H7 (cell line): ENCODE results near the gene ERBB4. TPM values are rescaled to one million over a fixed set of nuclear protein-coding genes. Genes with fewer than 3 reads are reported as not detected.

ENCODE experiments used
- DNase-seq: peaks from one replicate; pipeline ENCODE4 v3.0.0; 2012
- H3K27me3 ChIP-seq: 2 replicates; pipeline ENCODE4 v1.6.0; 2011; ENCODE audit warnings: mild to moderate bottlenecking, low read length; ENCODE audit not compliant: control insufficient read depth, insufficient read depth
- H3K36me3 ChIP-seq: replicated peaks from 2 replicates; pipeline ENCODE4 v1.5.1; 2011; ENCODE audit warnings: low read length; ENCODE audit not compliant: control insufficient read depth, insufficient read depth
- H3K4me3 ChIP-seq: 2 replicates; pipeline ENCODE4 v1.5.1; 2011; ENCODE audit warnings: low read depth, mild to moderate bottlenecking, control low read depth, low read length, moderate library complexity; ENCODE audit not compliant: insufficient read depth
- total RNA-seq: library from RNA; depleted of rRNA; stranded (reverse); fragments of >200 nt; shearing (Covaris generic); gene quantifications from 2 replicates; pipeline ENCODE4 v1.2.3, GENCODE V29; 2014

The ERBB4 gene
- total RNA-seq, 1 experiment from 2014 or later, result 5.7 TPM

DNA sequence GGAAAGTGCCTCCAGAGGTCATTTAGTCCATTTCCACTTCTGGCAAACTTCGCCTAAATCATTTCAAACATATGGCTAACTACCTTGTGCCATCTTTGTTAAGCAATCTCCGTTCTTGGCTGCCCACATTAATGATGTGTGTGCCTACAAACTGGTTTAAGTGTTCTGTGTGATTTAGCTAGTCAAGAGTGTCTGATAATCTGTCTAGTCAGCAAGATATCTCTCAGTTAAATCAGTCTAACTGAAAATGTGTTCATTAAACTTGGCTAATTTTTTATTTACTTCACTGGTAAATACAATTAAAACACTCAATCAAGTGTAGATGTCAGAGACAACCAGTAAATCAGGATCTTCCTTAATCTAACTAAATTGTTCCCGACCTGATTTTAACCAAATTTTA lies 352.4 kb downstream of the ERBB4 start:
- Histone ChIP-seq H3K4me3 (no peak overlapping the region), H3K27me3 (no peaks in the 10 kb centered on the region), H3K36me3 (no peaks in the 10 kb centered on the region)
- no peak for DNase-seq

- H3K4me3 ChIP-seq, result no peak overlapping the region
- H3K27me3 ChIP-seq, result no peaks in the 10 kb centered on the region
- no peaks in the 10 kb centered on the region for H3K36me3 ChIP-seq
- no peak for DNase-seq
Measured at GRCh38 chr2:212181646-212182045, 357.0 kb downstream of the ERBB4 start.

DNA sequence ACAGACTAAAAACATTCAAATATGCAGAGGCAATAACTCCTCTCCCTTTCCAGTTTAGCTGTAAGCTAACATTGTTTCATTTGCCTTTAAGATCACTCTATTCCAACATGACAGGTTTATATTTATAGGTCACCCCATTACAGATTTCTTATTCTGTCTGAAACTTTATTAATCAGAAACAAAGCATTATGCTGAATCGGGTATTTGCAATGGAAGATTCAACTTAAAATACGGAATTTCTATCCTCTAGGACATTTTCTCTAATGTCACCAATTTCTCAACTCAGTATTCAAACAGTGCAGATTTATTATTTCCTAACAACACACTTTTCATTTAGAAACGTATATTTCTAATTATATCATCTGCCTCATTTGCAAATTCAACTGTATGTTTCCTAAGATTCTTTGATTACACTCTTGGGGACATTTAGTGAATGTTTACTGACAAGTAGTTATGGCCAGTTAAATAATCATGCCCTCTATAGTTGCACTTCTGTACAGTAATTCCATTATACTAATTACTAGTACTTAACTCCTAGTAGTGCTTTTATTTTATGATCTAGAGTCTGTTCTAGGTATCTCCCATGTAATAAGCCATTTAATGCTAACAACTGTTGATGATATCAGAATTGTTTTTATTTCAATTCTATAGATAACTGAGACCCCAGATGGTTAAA lies 358.1 kb downstream of the ERBB4 start:
- H3K36me3 ChIP-seq, result no peaks in the 10 kb centered on the region
- no peak for DNase-seq
- H3K27me3 ChIP-seq, result no peaks in the 10 kb centered on the region
- no peak overlapping the region for H3K4me3 ChIP-seq

GRCh38 chr2:212177724-212178123 lies 360.9 kb downstream of the ERBB4 start:
- Histone ChIP-seq H3K4me3 (no peak overlapping the region), H3K36me3 (no peaks in the 10 kb centered on the region), H3K27me3 (no peaks in the 10 kb centered on the region)
- DNase-seq, result peak; percentile 0

- Histone ChIP-seq H3K36me3 (no peaks in the 10 kb centered on the region), H3K27me3 (no peaks in the 10 kb centered on the region), H3K4me3 (no peak overlapping the region)
- no peak for DNase-seq
Measured at GRCh38 chr2:212176151-212176550, 362.5 kb downstream of the ERBB4 start.

- no peak for DNase-seq
- no peak overlapping the region for H3K4me3 ChIP-seq
- no peaks in the 10 kb centered on the region for H3K36me3 ChIP-seq
- H3K27me3 ChIP-seq, result no peaks in the 10 kb centered on the region
Measured at GRCh38 chr2:212173756-212174510, 364.7 kb downstream of the ERBB4 start.

DNA sequence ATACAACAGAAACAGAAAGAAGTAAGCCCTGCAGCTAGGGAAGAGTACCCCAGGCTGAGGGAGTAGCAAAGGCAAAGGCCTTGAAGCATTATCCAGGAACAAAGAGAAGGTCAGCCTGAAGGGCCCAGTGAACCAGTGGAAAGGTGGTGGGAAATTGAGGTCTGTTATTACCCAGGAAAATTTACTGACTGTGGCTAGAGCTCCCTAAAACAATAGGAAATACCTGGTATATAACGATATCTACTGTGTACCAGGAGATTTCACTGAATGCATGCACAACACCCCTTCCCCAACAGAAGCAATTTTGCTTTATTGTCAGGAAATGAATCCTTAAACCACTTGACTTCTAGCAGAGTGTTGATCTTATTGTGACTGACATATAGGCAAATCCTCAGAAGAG lies 365.3 kb downstream of the ERBB4 start:
- H3K36me3 ChIP-seq, result no peaks in the 10 kb centered on the region
- H3K27me3 ChIP-seq, result no peaks in the 10 kb centered on the region
- DNase-seq, result no peak
- H3K4me3 ChIP-seq, result no peak overlapping the region

DNA sequence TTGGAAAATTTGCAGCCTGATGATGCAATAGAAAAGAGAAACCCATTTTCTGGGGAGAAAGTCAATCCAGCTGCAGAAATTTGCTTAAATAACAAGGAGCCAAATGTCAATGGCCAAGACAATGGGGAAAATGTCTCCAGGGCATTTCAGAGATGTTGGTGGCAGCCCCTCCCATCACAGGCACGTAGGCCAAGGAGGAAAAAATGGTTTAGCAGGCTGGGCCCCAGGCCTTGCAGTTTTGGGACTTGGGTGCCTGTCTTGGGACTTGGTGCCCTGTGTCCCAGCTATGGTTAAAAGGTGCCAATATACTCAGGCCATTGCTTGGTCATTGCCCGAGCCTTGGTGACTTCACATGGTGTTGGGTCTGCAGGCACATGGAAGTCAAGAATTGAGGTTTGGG lies 368.2 kb downstream of the ERBB4 start:
- Histone ChIP-seq H3K36me3 (no peaks in the 10 kb centered on the region), H3K4me3 (no peak overlapping the region), H3K27me3 (no peaks in the 10 kb centered on the region)
- DNase-seq, result no peak

DNA sequence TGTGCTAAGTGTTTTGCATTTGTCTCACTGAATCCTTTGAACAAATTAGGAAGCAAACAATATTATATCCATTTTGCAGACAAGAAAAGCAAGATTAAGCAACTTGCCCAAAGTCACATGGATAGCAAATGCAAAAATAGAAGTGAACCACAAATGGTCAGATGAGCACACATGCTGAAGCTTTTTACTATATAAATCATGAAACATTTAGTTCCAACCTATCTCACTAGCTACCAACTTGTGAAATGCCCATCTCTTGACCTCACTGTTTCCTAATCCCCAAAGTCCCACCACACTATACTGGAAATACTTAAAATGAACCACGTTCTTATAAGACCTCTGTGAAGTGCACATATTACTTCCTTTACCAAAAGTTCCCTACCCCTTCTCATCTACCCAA lies 380.5 kb downstream of the ERBB4 start:
- no peak for DNase-seq
- H3K27me3 ChIP-seq, result no peaks in the 10 kb centered on the region
- no peak overlapping the region for H3K4me3 ChIP-seq
- no peaks in the 10 kb centered on the region for H3K36me3 ChIP-seq

GRCh38 chr2:212157012-212157411 lies 381.6 kb downstream of the ERBB4 start:
- no peak for DNase-seq
- Histone ChIP-seq H3K4me3 (no peak overlapping the region), H3K27me3 (no peaks in the 10 kb centered on the region), H3K36me3 (no peaks in the 10 kb centered on the region)

- no peaks in the 10 kb centered on the region for H3K36me3 ChIP-seq
- H3K27me3 ChIP-seq, result no peaks in the 10 kb centered on the region
- DNase-seq, result no peak
- H3K4me3 ChIP-seq, result no peak overlapping the region
Measured at GRCh38 chr2:212156088-212156487, 382.5 kb downstream of the ERBB4 start.

- Histone ChIP-seq H3K36me3 (no peaks in the 10 kb centered on the region), H3K27me3 (no peaks in the 10 kb centered on the region)
- no peak for DNase-seq
Measured at GRCh38 chr2:212154477-212154878, 384.1 kb downstream of the ERBB4 start.

DNA sequence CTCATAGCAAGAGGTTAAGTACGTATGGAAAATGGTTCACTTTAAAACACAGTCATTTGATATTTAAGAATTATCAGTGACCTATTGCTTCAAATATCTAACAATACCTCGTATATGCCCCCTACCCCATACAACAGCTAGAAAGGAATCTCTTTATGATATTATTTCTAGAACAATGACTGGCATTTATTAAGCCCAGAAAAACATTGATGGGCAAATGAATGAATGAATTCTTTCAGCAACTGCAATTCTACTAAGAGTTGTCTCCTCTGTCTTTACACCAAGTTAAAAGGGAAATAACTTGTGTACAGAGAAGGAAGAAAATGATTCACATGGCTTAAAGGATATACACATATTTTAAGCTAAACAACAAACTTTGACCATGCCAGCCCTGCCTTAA lies 384.7 kb downstream of the ERBB4 start:
- no peaks in the 10 kb centered on the region for H3K27me3 ChIP-seq
- no peak for DNase-seq
- H3K4me3 ChIP-seq, result no peak overlapping the region
- no peaks in the 10 kb centered on the region for H3K36me3 ChIP-seq

More at GRCh38 chr2:212154477-212154878, 384.1 kb downstream of the ERBB4 start:
- H3K4me3 ChIP-seq, result no peak overlapping the region

- H3K36me3 ChIP-seq, result no peaks in the 10 kb centered on the region
- no peaks in the 10 kb centered on the region for H3K27me3 ChIP-seq
- no peak overlapping the region for H3K4me3 ChIP-seq
- no peak for DNase-seq
Measured at GRCh38 chr2:212147921-212148513, 390.6 kb downstream of the ERBB4 start.

- Histone ChIP-seq H3K4me3 (no peak overlapping the region), H3K27me3 (no peaks in the 10 kb centered on the region), H3K36me3 (no peaks in the 10 kb centered on the region)
- DNase-seq, result no peak
Measured at GRCh38 chr2:212146416-212146815, 392.2 kb downstream of the ERBB4 start.
